Coronary artery (tissue), 2 donors: ENCODE data around the gene CPB1.

Experiments used
- DNase-seq: peaks from one replicate; pipeline ENCODE4 v3.0.0-alpha.2; 2017; ENCODE audit warnings: low spot score
- H3K27ac ChIP-seq, 2 donors: fragments of 200-600 bp; sonication (generic); one replicate each; pipeline ENCODE4 v1.5.1; 2016 to 2019
- H3K4me3 ChIP-seq: fragments of 200-600 bp; sonication (generic); 2 replicates; pipeline ENCODE4 v1.5.1; 2016; ENCODE audit warnings: mild to moderate bottlenecking, moderate library complexity
- CTCF ChIP-seq: fragments of 200-600 bp; sonication (generic); IDR thresholded peaks from one replicate; pipeline ENCODE4 v1.5.1; 2019; ENCODE audit warnings: antibody characterized with exemption

Gene CPB1

GRCh38 chr3:148791920-148792319, 35.7 kb upstream of the CPB1 start:
- DNase-seq = no peak
- H3K4me3 ChIP-seq = no peak overlapping the region
- TF ChIP-seq CTCF = no peak
- no peak overlapping the region for H3K27ac ChIP-seq

- no peak for DNase-seq
- no peak for TF ChIP-seq CTCF
- Histone ChIP-seq H3K4me3 (no peak overlapping the region), H3K27ac (no peak overlapping the region)
These were observed 35.1 kb upstream of the CPB1 start for GRCh38 chr3:148792516-148792915.

GRCh38 chr3:148796799-148797198, 30.8 kb upstream of the CPB1 start:
- TF ChIP-seq CTCF = no peak
- Histone ChIP-seq H3K27ac (no peak overlapping the region), H3K4me3 (no peak overlapping the region)
- DNase-seq = no peak

- Histone ChIP-seq H3K4me3 (no peak overlapping the region), H3K27ac (no peak overlapping the region)
- no peak for TF ChIP-seq CTCF
- DNase-seq = no peak
These were observed 29.8 kb upstream of the CPB1 start for GRCh38 chr3:148797795-148798194.

- no peak for TF ChIP-seq CTCF
- Histone ChIP-seq H3K27ac (no peak overlapping the region), H3K4me3 (no peak overlapping the region)
- DNase-seq = no peak
These were observed 27.2 kb upstream of the CPB1 start for GRCh38 chr3:148800414-148800813.

- Histone ChIP-seq H3K4me3 (no peak overlapping the region), H3K27ac (no peak overlapping the region)
- no peak for DNase-seq
- TF ChIP-seq CTCF = no peak
These were observed 17.8 kb upstream of the CPB1 start for GRCh38 chr3:148809835-148810234.

GRCh38 chr3:148815316-148816110, 12.1 kb upstream of the CPB1 start:
- H3K27ac ChIP-seq = no peak overlapping the region
- no peak for DNase-seq
- no peak overlapping the region for H3K4me3 ChIP-seq
- TF ChIP-seq CTCF = no peak
